Activated CD8-positive, alpha-beta T cell treated with anti-CD3 and anti-CD28 coated beads for 36 hours (primary cell): ENCODE results near the gene CXCR6. TPM values are rescaled to one million over a fixed set of nuclear protein-coding genes. Genes with fewer than 3 reads are reported as not detected.

ENCODE experiments used
- ATAC-seq: fragments of 200-7000 bp; cut with Tn5 transposase; one replicate; pipeline ENCODE4 v1.10.0; 2021; ENCODE audit warnings: mild to moderate bottlenecking, moderate library complexity
- CTCF ChIA-PET: fragments of 350-600 bp; sonication (Branson Sonifier 250); formaldehyde crosslinking; loops from one replicate; lab custom pipeline; 2021; ENCODE audit warnings: antibody characterized with exemption; lab: Charles Lee
- POLR2A ChIA-PET: fragments of 350-600 bp; sonication (Branson Sonifier 250); formaldehyde crosslinking; loops from one replicate; lab custom pipeline; 2021; ENCODE audit warnings: antibody characterized with exemption; lab: Charles Lee
- DNase-seq: peaks from one replicate; pipeline ENCODE4 v3.0.0-alpha.2; 2020
- H3K27ac Mint-ChIP-seq: one replicate; pipeline ENCODE4 v1.8.0; 2021; ENCODE audit warnings: mild to moderate bottlenecking, mixed read lengths
- H3K27me3 Mint-ChIP-seq: one replicate; pipeline ENCODE4 v1.8.0; 2021; ENCODE audit warnings: mixed read lengths
- H3K36me3 Mint-ChIP-seq: one replicate; pipeline ENCODE4 v1.8.0; 2021; ENCODE audit warnings: low read depth, mixed read lengths
- H3K4me1 Mint-ChIP-seq: one replicate; pipeline ENCODE4 v1.8.0; 2021; ENCODE audit warnings: low read depth, mixed read lengths
- H3K4me3 Mint-ChIP-seq: one replicate; pipeline ENCODE4 v1.8.0; 2021; ENCODE audit warnings: mild to moderate bottlenecking, moderate library complexity, mixed read lengths
- H3K9me3 Mint-ChIP-seq: one replicate; pipeline ENCODE4 v1.8.0; 2021; ENCODE audit warnings: mixed read lengths
- intact Hi-C: fragments of 100-400 bp; cut with micrococcal nuclease; formaldehyde crosslinking; loops from one replicate; pipeline ENCODE4 v1.10.0; 2022
- total RNA-seq, 2 experiments: library from RNA; stranded (reverse); gene quantifications; one replicate each; pipeline ENCODE4 v1.2.3, GENCODE V29; 2021
- TF ChIP-seq, protein P1 (sequence below): fragments of 200-600 bp; IDR thresholded peaks from one replicate; pipeline ENCODE4 v1.8.0; 2022; ENCODE audit warnings: antibody characterized with exemption, mild to moderate bottlenecking

Gene CXCR6
- total RNA-seq, 2 experiments from 2014 or later: 3.2 to 3.4 TPM

DNA sequence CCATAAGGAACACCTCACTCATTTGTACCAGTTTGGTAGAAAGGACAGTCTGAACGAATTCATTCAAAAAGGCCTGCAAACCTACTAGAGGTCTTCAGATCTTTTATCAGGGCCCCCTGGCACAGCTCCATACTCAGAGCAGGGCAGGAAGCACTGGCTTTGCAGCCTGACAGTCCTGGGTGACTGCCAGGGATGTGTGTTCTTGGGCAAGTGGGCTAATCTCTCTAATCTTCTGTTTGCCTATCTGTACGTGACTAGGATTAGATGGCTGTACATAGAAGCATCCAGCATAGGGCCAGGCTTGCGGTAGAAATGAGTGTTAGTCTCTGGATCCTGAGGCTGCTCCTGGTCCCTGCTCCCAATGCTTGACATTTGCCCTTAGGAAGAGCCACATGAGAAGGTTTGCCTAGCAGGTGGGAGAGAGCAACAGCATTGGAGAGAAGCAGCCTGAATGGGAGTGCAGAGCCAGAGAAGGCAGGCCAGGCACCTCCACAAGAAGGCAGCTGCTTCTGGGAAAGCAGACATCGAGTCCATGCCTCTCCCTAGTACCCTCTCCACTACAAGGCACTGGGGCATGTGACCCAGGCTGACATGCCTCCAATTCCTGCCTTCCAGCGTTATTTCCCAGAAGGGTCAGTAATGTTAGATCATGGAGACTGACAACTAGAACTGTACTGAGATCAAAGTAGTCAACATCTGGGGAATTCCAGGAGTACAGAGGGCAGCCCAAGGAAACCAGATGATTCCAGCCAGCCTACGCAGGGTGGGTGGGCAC lies 1.0 kb upstream of the CXCR6 start:
- TF ChIP-seq, protein P1, sequence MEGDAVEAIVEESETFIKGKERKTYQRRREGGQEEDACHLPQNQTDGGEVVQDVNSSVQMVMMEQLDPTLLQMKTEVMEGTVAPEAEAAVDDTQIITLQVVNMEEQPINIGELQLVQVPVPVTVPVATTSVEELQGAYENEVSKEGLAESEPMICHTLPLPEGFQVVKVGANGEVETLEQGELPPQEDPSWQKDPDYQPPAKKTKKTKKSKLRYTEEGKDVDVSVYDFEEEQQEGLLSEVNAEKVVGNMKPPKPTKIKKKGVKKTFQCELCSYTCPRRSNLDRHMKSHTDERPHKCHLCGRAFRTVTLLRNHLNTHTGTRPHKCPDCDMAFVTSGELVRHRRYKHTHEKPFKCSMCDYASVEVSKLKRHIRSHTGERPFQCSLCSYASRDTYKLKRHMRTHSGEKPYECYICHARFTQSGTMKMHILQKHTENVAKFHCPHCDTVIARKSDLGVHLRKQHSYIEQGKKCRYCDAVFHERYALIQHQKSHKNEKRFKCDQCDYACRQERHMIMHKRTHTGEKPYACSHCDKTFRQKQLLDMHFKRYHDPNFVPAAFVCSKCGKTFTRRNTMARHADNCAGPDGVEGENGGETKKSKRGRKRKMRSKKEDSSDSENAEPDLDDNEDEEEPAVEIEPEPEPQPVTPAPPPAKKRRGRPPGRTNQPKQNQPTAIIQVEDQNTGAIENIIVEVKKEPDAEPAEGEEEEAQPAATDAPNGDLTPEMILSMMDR: no peak
- intact Hi-C loops: loop anchor here (5.0 to 10.0 kb wide), 2 partner anchors 35 to 433 kb away; partner anchors contain the start of gene CCR5
- Mint-ChIP-seq H3K4me1 (peaks cover 51% of the 10 kb centered on the region), H3K27ac (no peak overlapping the region), H3K36me3 (peaks cover 54% of the 10 kb centered on the region), H3K4me3 (no peak overlapping the region), H3K27me3 (peaks cover 2% of the 10 kb centered on the region), H3K9me3 (peaks cover 2% of the 10 kb centered on the region)
- POLR2A ChIA-PET: interaction anchor here (0.7 to 1.6 kb wide), 6 partner anchors 11 to 427 kb away, joined by 3 to 11 read pairs (median 4); partner anchors contain the start of gene LZTFL1
- DNase-seq (no peak), ATAC-seq (no peak)
- CTCF ChIA-PET: interaction anchor here (1.2 to 35.9 kb wide), 7 partner anchors 13 to 430 kb away, joined by 3 to 656 read pairs (median 9); no protein-coding TSS in a partner anchor

GRCh38 chr3:45944830-45945620 lies 1.8 kb downstream of the CXCR6 start:
- intact Hi-C loops: loop anchor here (5.0 to 10.0 kb wide), 2 partner anchors 32 to 430 kb away; partner anchors contain the start of gene CCR5
- H3K4me1 Mint-ChIP-seq: peaks cover 55% of the 10 kb centered on the region
- CTCF ChIA-PET: interaction anchor here (1.2 to 35.9 kb wide), 7 partner anchors 17 to 138 kb away, joined by 3 to 656 read pairs (median 7); no protein-coding TSS in a partner anchor
- DNase-seq: no peak
- H3K4me3 Mint-ChIP-seq: peak overlapping the region; percentile 12
- H3K27ac Mint-ChIP-seq: peak overlapping the region; percentile 3
- peaks cover 2% of the 10 kb centered on the region for H3K9me3 Mint-ChIP-seq
- TF ChIP-seq, protein P1: no peak
- peaks cover 2% of the 10 kb centered on the region for H3K27me3 Mint-ChIP-seq
- POLR2A ChIA-PET: interaction anchor here (0.9 to 1.6 kb wide), 7 partner anchors 14 to 50 kb away, joined by 3 to 6 read pairs (median 3); partner anchors contain the start of gene FYCO1
- peaks cover 64% of the 10 kb centered on the region for H3K36me3 Mint-ChIP-seq
- no peak for ATAC-seq

DNA sequence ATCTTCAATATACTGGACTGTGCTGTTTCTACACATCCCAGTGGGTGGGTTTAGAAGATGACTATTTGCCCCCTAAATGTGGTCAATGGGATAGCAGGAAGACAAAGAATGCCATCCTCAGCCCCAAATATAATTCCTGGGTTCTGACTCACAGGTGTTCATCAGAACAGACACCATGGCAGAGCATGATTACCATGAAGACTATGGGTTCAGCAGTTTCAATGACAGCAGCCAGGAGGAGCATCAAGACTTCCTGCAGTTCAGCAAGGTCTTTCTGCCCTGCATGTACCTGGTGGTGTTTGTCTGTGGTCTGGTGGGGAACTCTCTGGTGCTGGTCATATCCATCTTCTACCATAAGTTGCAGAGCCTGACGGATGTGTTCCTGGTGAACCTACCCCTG lies 3.0 kb downstream of the CXCR6 start:
- DNase-seq: no peak
- Mint-ChIP-seq H3K9me3 (no peaks in the 10 kb centered on the region), H3K4me3 (no peak overlapping the region), H3K4me1 (peaks cover 65% of the 10 kb centered on the region), H3K27me3 (no peaks in the 10 kb centered on the region), H3K36me3 (peaks cover 59% of the 10 kb centered on the region), H3K27ac (peak overlapping the region; percentile 70)
- intact Hi-C loops: loop anchor here (2.0 to 10.0 kb wide), 2 partner anchors 16 to 428 kb away; partner anchors contain the start of gene CCR5
- ChIA-PET POLR2A (interaction anchor here (1.0 to 2.7 kb wide), 5 partner anchors 17 to 49 kb away, joined by 3 to 13 read pairs (median 4); partner anchors contain the start of gene FYCO1), CTCF (interaction anchor here (1.0 to 35.9 kb wide), 6 partner anchors 15 to 137 kb away, joined by 3 to 656 read pairs (median 4); no protein-coding TSS in a partner anchor)
- TF ChIP-seq, protein P1: no peak
- ATAC-seq: no peak

DNA sequence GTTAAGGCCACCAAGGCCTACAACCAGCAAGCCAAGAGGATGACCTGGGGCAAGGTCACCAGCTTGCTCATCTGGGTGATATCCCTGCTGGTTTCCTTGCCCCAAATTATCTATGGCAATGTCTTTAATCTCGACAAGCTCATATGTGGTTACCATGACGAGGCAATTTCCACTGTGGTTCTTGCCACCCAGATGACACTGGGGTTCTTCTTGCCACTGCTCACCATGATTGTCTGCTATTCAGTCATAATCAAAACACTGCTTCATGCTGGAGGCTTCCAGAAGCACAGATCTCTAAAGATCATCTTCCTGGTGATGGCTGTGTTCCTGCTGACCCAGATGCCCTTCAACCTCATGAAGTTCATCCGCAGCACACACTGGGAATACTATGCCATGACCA lies 3.6 kb downstream of the CXCR6 start:
- ATAC-seq (no peak), DNase-seq (peak; percentile 55)
- intact Hi-C loops: loop anchor here (2.0 to 10.0 kb wide), 2 partner anchors 16 to 428 kb away; partner anchors contain the start of gene CCR5
- ChIA-PET POLR2A (interaction anchor here (0.9 to 2.7 kb wide), 3 partner anchors 16 to 48 kb away, joined by 3 to 13 read pairs (median 3); partner anchors contain the start of gene FYCO1), CTCF (interaction anchor here (1.0 to 35.9 kb wide), 5 partner anchors 15 to 136 kb away, joined by 3 to 656 read pairs (median 3); partner anchors contain the start of gene LZTFL1)
- H3K4me3 Mint-ChIP-seq: no peak overlapping the region
- TF ChIP-seq, protein P1: no peak
- peaks cover 63% of the 10 kb centered on the region for H3K36me3 Mint-ChIP-seq
- H3K9me3 Mint-ChIP-seq: no peaks in the 10 kb centered on the region
- H3K27ac Mint-ChIP-seq: peak overlapping the region; percentile 70
- H3K4me1 Mint-ChIP-seq: peaks cover 71% of the 10 kb centered on the region
- H3K27me3 Mint-ChIP-seq: no peaks in the 10 kb centered on the region
